ENCODE measurements around the gene TGM2. TPM values are rescaled to one million over a fixed set of nuclear protein-coding genes. Genes with fewer than 3 reads are reported as not detected.

The TGM2 gene
- polyA plus RNA-seq, 1 donor (not counting 4 experiments of a cell fraction or from before 2014, with no cell fraction given): 18.7 TPM

GRCh38 chr20:38170219-38170825 lies 5.3 kb upstream of the TGM2 start:
- Histone ChIP-seq H3K79me2 (ENCODE audit: control insufficient read depth, insufficient read depth, low read length) (no peaks in the 10 kb centered on the region), H3K4me3 (ENCODE audit: control insufficient read depth in 2 of 3, extremely low read depth in 1 of 3, insufficient read depth in 2 of 3, low read depth in 1 of 3, low read length in 3 of 3) (no peak overlapping the region), H3K9ac (ENCODE audit: control insufficient read depth, extremely low read depth, insufficient read depth, low read length) (no peak overlapping the region), H3K27ac (ENCODE audit: control insufficient read depth, insufficient read depth, low read length) (no peak overlapping the region), H3K9me3 (ENCODE audit: control insufficient read depth, low read depth, low read length) (no peaks in the 10 kb centered on the region), H4K20me1 (ENCODE audit: control insufficient read depth, extremely low read depth, insufficient read depth, low read length) (no peaks in the 10 kb centered on the region), H3K4me2 (ENCODE audit: control insufficient read depth, extremely low read depth, insufficient read depth, low read depth, low read length) (no peak overlapping the region), H3K36me3 (ENCODE audit: control insufficient read depth in 2 of 2, extremely low read depth in 1 of 2, insufficient read depth in 2 of 2, low read length in 2 of 2) (no peaks in the 10 kb centered on the region), H2AFZ (ENCODE audit: control insufficient read depth, low read length) (peak overlapping the region; percentile 27), H3K9me1 (ENCODE audit: control insufficient read depth, extremely low read depth, insufficient read depth, low read length) (no peaks in the 10 kb centered on the region), H3K4me1 (ENCODE audit: control insufficient read depth, extremely low read depth, insufficient read depth, low read length) (peaks cover 50% of the 10 kb centered on the region), H3K27me3 (ENCODE audit: control insufficient read depth, extremely low read depth, insufficient read depth, low read length) (no peaks in the 10 kb centered on the region)
- no peak for FAIRE-seq
- dilution Hi-C loops (cut with MboI; ENCODE audit: extremely low pct_ligation_motif_present, low sequenced_read_pairs): no loop called here
- no peak for TF ChIP-seq CTCF (optimal IDR thresholded peaks at IDR 0.05 in 1 of 3, IDR thresholded peaks at IDR 0.05 in 1 of 3, conservative IDR thresholded peaks at IDR 0.05 in 1 of 3; ENCODE audit: extremely low read depth in 1 of 3, insufficient read depth in 2 of 3, low read length in 3 of 3)
- TF ChIP-seq EZH2 (IDR thresholded peaks at IDR 0.05; ENCODE audit: low read length): no peak
- no peak for DNase-seq (ENCODE audit: low read depth, low spot score)

- H3K9me1 ChIP-seq (ENCODE audit: control insufficient read depth, extremely low read depth, insufficient read depth, low read length): no peaks in the 10 kb centered on the region
- no peak overlapping the region for H3K27ac ChIP-seq (ENCODE audit: control insufficient read depth, insufficient read depth, low read length)
- TF ChIP-seq EZH2 (IDR thresholded peaks at IDR 0.05; ENCODE audit: low read length) (no peak), CTCF (optimal IDR thresholded peaks at IDR 0.05 in 1 of 3, IDR thresholded peaks at IDR 0.05 in 1 of 3, conservative IDR thresholded peaks at IDR 0.05 in 1 of 3; ENCODE audit: extremely low read depth in 1 of 3, insufficient read depth in 2 of 3, low read length in 3 of 3) (no peak)
- DNase-seq (ENCODE audit: low read depth, low spot score) (no peak), FAIRE-seq (no peak)
- H3K4me2 ChIP-seq (ENCODE audit: control insufficient read depth, extremely low read depth, insufficient read depth, low read depth, low read length): no peak overlapping the region
- no peaks in the 10 kb centered on the region for H3K27me3 ChIP-seq (ENCODE audit: control insufficient read depth, extremely low read depth, insufficient read depth, low read length)
- H4K20me1 ChIP-seq (ENCODE audit: control insufficient read depth, extremely low read depth, insufficient read depth, low read length): no peaks in the 10 kb centered on the region
- dilution Hi-C loops (cut with MboI; ENCODE audit: extremely low pct_ligation_motif_present, low sequenced_read_pairs): no loop called here
- H3K9me3 ChIP-seq (ENCODE audit: control insufficient read depth, low read depth, low read length): no peaks in the 10 kb centered on the region
- no peaks in the 10 kb centered on the region for H3K79me2 ChIP-seq (ENCODE audit: control insufficient read depth, insufficient read depth, low read length)
- peaks cover 52% of the 10 kb centered on the region for H3K4me1 ChIP-seq (ENCODE audit: control insufficient read depth, extremely low read depth, insufficient read depth, low read length)
- H3K4me3 ChIP-seq (ENCODE audit: control insufficient read depth in 2 of 3, extremely low read depth in 1 of 3, insufficient read depth in 2 of 3, low read depth in 1 of 3, low read length in 3 of 3): no peak overlapping the region
- no peak overlapping the region for H2AFZ ChIP-seq (ENCODE audit: control insufficient read depth, low read length)
- H3K36me3 ChIP-seq (ENCODE audit: control insufficient read depth in 2 of 2, extremely low read depth in 1 of 2, insufficient read depth in 2 of 2, low read length in 2 of 2): no peaks in the 10 kb centered on the region
- H3K9ac ChIP-seq (ENCODE audit: control insufficient read depth, extremely low read depth, insufficient read depth, low read length): no peak overlapping the region
Observed at GRCh38 chr20:38169636-38170193, 4.6 kb upstream of the TGM2 start.
